GM12891 (cell line): ENCODE measurements around the gene STX7.
"Not testable (repeated sequence)": the region's sequence is repeated elsewhere in the genome, so short reads cannot be mapped to it uniquely, and the experiment has no call there.

ENCODE experiments used
- PAX5 ChIP-seq: IDR thresholded peaks from 2 replicates; pipeline ENCODE4 v1.6.1; 2011; ENCODE audit warnings: low read length, moderate library complexity, mild to moderate bottlenecking; ENCODE audit not compliant: insufficient read depth, severe bottlenecking
- POLR2A ChIP-seq: IDR thresholded peaks from 2 replicates; pipeline ENCODE4 v1.6.1; 2011; ENCODE audit warnings: low read depth, low read length, control low read depth
- POLR2AphosphoS5 ChIP-seq: IDR thresholded peaks from 2 replicates; pipeline ENCODE4 v1.6.1; 2011; ENCODE audit warnings: low read depth, low read length, control low read depth
- SPI1 ChIP-seq: IDR thresholded peaks from 2 replicates; pipeline ENCODE4 v1.6.1; 2011; ENCODE audit warnings: low read depth, low read length, control low read depth
- TAF1 ChIP-seq: IDR thresholded peaks from 2 replicates; pipeline ENCODE4 v1.6.1; 2011; ENCODE audit warnings: low read depth, low read length, control low read depth

DNA sequence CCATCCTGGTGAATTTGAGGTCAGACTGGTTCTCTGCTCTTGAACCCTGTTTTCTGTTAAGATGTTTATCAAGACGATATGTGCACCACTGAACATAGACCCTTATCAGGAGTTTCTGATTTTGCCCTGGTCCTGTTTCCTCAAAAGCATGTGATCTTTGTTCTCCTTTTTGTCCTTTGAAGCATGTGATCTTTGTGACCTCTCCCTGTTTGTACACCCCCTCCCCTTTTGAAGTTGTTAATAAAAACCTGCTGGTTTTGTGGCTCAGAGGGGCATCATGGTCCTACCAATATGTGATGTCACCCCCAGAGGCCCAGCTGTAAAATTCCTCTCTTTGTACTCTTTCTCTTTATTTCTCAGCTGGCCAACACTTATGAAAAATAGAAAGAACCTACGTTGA, 21.6 kb upstream of the STX7 start:
- not testable (repeated sequence) for TF ChIP-seq POLR2A, POLR2AphosphoS5, PAX5, TAF1, SPI1
